Vagina (tissue), 2 donors: Measurements from ENCODE around the gene NOG. TPM values are rescaled to one million over a fixed set of nuclear protein-coding genes. Genes with fewer than 3 reads are reported as not detected.

Experiments used
- DNase-seq, 2 donors: peaks; one replicate each; pipeline ENCODE4 v3.0.0-alpha.2; 2017; ENCODE audit errors: extremely low spot score in 2 of 2
- H3K27ac ChIP-seq: fragments of 200-600 bp; sonication (generic); one replicate; pipeline ENCODE4 v1.5.1; 2019
- H3K27me3 ChIP-seq: fragments of 200-600 bp; sonication (generic); one replicate; pipeline ENCODE4 v1.5.1; 2019
- H3K36me3 ChIP-seq, 2 donors: fragments of 200-600 bp; sonication (generic); one replicate each; pipeline ENCODE4 v1.5.1; 2017 to 2019
- H3K4me1 ChIP-seq: fragments of 200-600 bp; sonication (generic); one replicate; pipeline ENCODE4 v1.5.1; 2019
- H3K4me3 ChIP-seq, 2 donors: fragments of 200-600 bp; sonication (generic); 1 replicate in 1 of 2; 2 replicates in 1 of 2; pipeline ENCODE4 v1.5.1; 2016 to 2019
- H3K9me3 ChIP-seq: fragments of 200-600 bp; sonication (generic); one replicate; pipeline ENCODE4 v1.5.1; 2019
- POLR2A ChIP-seq, 2 donors: fragments of 450-650 bp; IDR thresholded peaks; one replicate each; pipeline ENCODE4 v1.6.1; 2017; ENCODE audit warnings: antibody characterized with exemption in 2 of 2, mild to moderate bottlenecking in 2 of 2, moderate library complexity in 2 of 2
- POLR2AphosphoS5 ChIP-seq, 2 donors: sonication (generic); formaldehyde crosslinking; IDR thresholded peaks; one replicate each; pipeline ENCODE4 v1.9.0; 2017; ENCODE audit warnings: antibody characterized with exemption in 2 of 2, mild to moderate bottlenecking in 2 of 2, low read depth in 1 of 2; ENCODE audit not compliant: insufficient read depth in 1 of 2
- intact Hi-C: fragments of 100-400 bp; cut with DNase I; formaldehyde crosslinking; loops from one replicate; pipeline ENCODE4 v1.15.1; 2023
- total RNA-seq: library from RNA; depleted of rRNA; stranded (reverse); fragments of >200 nt; gene quantifications from one replicate; pipeline ENCODE4 v1.2.3, GENCODE V29; 2016
- TF ChIP-seq, protein P1 (sequence below), 3 experiments: fragments of 450-650 bp in 2 of 3; fragments of 200-600 bp in 1 of 3; sonication (generic) in 1 of 3; IDR thresholded peaks; one replicate each; pipeline ENCODE4 v1.5.1; 2017 to 2019; ENCODE audit warnings: antibody characterized with exemption in 3 of 3, mild to moderate bottlenecking in 2 of 3, moderate library complexity in 2 of 3

Gene NOG
- total RNA-seq, 1 donor from 2014 or later: 7.4 TPM

DNA sequence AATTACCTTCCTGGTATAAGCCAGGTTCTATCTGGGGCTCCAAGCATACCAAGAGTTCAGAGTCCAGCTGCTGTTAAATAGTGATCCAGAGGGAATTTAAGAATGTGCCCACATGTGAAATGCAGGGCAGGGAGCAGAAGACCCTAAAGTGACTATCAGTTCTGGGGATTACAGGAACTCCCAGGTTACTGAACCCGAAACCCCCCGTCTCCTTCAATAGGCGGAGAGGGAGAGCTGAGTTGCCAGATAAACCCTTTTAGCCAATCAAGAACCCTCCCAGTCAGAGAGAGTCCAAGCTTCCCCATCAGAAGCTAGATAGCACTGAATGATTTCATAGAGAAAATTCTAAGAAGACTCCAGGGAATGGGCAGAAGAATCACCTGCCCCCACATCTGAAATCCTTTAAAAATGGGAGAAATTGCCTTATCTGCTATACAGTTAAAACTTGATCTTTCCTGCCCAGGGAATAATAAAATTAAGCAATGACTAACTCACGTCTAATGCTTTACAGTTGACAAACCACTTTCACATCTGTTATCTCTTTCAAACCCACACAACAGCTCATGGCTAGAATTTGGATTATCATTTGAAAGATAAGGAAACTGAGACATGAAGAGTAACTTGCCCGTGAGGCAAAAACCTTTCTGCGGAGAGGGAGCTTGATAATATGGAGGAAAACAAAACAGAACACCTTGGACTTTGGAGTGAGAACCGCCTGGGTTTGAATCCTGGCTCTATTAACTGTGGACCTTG, 10.2 kb downstream of the NOG start:
- Histone ChIP-seq H3K9me3 (no peaks in the 10 kb centered on the region), H3K36me3 (no peaks in the 10 kb centered on the region), H3K27ac (no peak overlapping the region), H3K27me3 (no peaks in the 10 kb centered on the region), H3K4me3 (no peak overlapping the region), H3K4me1 (no peaks in the 10 kb centered on the region)
- DNase-seq: no peak
- TF ChIP-seq POLR2AphosphoS5 (IDR thresholded peaks at IDR 0.05; ENCODE audit: insufficient read depth in 1 of 2, low read depth in 1 of 2) (no peak), POLR2A (IDR thresholded peaks at IDR 0.05) (no peak)
- TF ChIP-seq, protein P1, sequence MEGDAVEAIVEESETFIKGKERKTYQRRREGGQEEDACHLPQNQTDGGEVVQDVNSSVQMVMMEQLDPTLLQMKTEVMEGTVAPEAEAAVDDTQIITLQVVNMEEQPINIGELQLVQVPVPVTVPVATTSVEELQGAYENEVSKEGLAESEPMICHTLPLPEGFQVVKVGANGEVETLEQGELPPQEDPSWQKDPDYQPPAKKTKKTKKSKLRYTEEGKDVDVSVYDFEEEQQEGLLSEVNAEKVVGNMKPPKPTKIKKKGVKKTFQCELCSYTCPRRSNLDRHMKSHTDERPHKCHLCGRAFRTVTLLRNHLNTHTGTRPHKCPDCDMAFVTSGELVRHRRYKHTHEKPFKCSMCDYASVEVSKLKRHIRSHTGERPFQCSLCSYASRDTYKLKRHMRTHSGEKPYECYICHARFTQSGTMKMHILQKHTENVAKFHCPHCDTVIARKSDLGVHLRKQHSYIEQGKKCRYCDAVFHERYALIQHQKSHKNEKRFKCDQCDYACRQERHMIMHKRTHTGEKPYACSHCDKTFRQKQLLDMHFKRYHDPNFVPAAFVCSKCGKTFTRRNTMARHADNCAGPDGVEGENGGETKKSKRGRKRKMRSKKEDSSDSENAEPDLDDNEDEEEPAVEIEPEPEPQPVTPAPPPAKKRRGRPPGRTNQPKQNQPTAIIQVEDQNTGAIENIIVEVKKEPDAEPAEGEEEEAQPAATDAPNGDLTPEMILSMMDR (IDR thresholded peaks at IDR 0.05): no peak
- intact Hi-C loops: no loop called here

DNA sequence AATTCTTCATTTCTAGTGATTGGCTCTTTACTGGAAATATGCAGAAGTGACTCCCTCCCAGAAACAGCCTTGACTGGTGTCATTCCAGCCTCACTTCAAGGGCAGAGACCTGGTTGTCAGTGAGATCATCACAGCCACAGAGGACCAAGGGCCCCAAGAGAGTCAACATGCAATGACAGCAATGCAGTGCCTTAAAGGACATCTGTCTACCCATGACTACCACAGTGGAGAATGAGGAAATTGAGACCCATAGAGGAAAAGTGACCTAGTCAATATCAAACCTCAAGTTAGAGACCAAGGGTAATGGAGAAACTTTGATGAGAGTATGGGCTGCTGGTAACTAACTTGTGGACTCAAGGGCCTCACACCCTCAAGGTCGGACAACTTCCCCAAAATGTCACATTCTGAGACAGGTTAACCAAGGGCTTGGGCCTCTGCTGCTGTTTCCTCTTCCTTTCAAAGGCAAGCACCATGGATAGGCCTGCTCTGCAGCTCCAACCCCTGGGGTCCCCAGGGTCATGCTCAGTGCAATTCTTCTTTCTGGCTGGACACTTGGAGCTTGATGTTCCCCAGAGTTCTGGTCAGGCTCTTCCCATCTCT, 11.3 kb downstream of the NOG start:
- TF ChIP-seq, protein P1 (IDR thresholded peaks at IDR 0.05): no peak
- TF ChIP-seq POLR2A (IDR thresholded peaks at IDR 0.05) (no peak), POLR2AphosphoS5 (IDR thresholded peaks at IDR 0.05; ENCODE audit: insufficient read depth in 1 of 2, low read depth in 1 of 2) (no peak)
- no peak overlapping the region for H3K4me3 ChIP-seq
- no peak for DNase-seq
- H3K4me1 ChIP-seq: no peaks in the 10 kb centered on the region
- H3K36me3 ChIP-seq: no peaks in the 10 kb centered on the region
- no peak overlapping the region for H3K27ac ChIP-seq
- H3K27me3 ChIP-seq: no peaks in the 10 kb centered on the region
- no peaks in the 10 kb centered on the region for H3K9me3 ChIP-seq
- intact Hi-C loops: no loop called here

DNA sequence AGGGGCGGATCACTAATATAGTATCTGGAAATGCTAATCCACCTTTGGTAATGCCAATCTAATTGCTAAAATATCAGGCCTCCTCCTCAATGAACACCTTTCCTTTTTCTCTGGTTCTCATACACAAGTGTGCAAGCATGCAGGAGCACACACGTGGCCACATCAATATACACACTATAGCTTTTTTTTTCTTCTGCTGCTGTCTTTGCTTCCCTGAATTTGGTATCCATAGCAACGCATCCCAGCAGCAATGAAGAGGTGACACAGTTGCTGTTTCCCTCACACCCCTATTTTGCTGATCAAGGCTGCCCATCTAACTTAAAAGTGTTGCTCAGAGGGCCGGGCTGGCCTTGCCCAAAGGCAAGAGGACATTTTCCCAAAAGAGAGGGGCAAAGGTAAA, 15.4 kb downstream of the NOG start:
- DNase-seq: no peak
- H3K27ac ChIP-seq: no peak overlapping the region
- H3K4me3 ChIP-seq: no peak overlapping the region
- intact Hi-C loops: no loop called here
- TF ChIP-seq, protein P1 (IDR thresholded peaks at IDR 0.05): no peak
- TF ChIP-seq POLR2AphosphoS5 (IDR thresholded peaks at IDR 0.05; ENCODE audit: insufficient read depth in 1 of 2, low read depth in 1 of 2) (no peak), POLR2A (IDR thresholded peaks at IDR 0.05) (no peak)
- H3K9me3 ChIP-seq: no peaks in the 10 kb centered on the region
- no peaks in the 10 kb centered on the region for H3K36me3 ChIP-seq
- H3K27me3 ChIP-seq: no peaks in the 10 kb centered on the region
- no peaks in the 10 kb centered on the region for H3K4me1 ChIP-seq

DNA sequence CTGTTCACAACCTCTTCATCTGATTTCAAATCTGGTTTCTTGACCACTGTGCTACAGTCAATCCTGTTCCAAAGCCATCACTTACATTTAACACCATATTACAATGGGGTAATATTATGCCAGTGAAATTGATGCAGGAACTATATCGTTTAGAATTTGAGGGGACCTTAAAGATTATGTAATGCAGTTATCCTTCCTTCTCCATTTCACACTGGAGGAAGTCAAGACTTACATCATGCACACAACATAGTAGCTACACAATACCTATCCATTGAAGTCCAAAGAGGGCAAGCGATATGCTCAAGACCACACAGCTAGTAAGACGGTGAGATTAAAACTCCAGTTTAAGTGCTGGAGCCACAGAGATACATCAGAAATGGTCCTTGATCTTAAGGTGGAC, 16.8 kb downstream of the NOG start:
- no peaks in the 10 kb centered on the region for H3K9me3 ChIP-seq
- H3K4me1 ChIP-seq: no peaks in the 10 kb centered on the region
- TF ChIP-seq, protein P1 (IDR thresholded peaks at IDR 0.05): no peak
- TF ChIP-seq POLR2A (IDR thresholded peaks at IDR 0.05): no peak
- H3K27ac ChIP-seq: no peak overlapping the region
- no peak for DNase-seq
- no peaks in the 10 kb centered on the region for H3K27me3 ChIP-seq
- H3K4me3 ChIP-seq: no peak overlapping the region
- H3K36me3 ChIP-seq: no peaks in the 10 kb centered on the region
- intact Hi-C loops: no loop called here

DNA sequence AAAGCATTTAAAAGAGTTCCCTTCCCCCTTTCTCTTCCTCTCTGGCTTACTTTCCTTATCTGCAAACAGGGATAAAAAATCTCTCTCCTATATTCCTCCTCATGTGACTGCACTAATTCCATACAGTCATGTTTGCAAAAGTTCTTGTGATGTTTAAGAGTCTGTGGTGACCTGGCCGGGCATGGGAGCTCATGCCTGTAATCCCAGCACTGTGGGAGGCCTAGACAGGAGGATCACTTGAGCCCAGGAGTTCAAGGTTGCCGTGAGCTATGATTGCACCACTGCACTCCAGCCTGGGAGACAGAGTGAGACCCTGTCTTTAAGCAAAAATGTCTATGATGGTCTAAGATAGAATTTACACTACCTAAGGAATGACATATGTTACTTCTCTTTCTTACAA, 19.6 kb downstream of the NOG start:
- no peak for DNase-seq
- Histone ChIP-seq H3K27ac (no peak overlapping the region), H3K4me1 (no peaks in the 10 kb centered on the region), H3K4me3 (no peak overlapping the region), H3K9me3 (no peaks in the 10 kb centered on the region), H3K36me3 (no peaks in the 10 kb centered on the region), H3K27me3 (no peaks in the 10 kb centered on the region)
- intact Hi-C loops: no loop called here
- TF ChIP-seq, protein P1 (IDR thresholded peaks at IDR 0.05): no peak
- TF ChIP-seq POLR2AphosphoS5 (IDR thresholded peaks at IDR 0.05; ENCODE audit: insufficient read depth in 1 of 2, low read depth in 1 of 2) (no peak), POLR2A (IDR thresholded peaks at IDR 0.05) (no peak)
